K562 (cell line): Measurements from ENCODE around the gene APC2. TPM values are rescaled to one million over a fixed set of nuclear protein-coding genes. Genes with fewer than 3 reads are reported as not detected.

Source experiments
- CAMTA2 ChIP-seq: fragments of 250-450 bp; sonication (Bioruptor Pico); conservative IDR thresholded peaks from 2 replicates; pipeline ENCODE4 v1.5.1; 2022
- CTBP1 ChIP-seq: fragments of 450-650 bp; IDR thresholded peaks from 2 replicates; pipeline ENCODE4 v1.6.1; 2016; ENCODE audit warnings: borderline replicate concordance
- ELF2 ChIP-seq: fragments of 250-450 bp; sonication (Bioruptor Pico); IDR thresholded peaks from 2 replicates; pipeline ENCODE4 v1.5.0; 2021; ENCODE audit warnings: mild to moderate bottlenecking
- GATAD2A ChIP-seq: fragments of 450-650 bp; IDR thresholded peaks from 2 replicates; pipeline ENCODE4 v1.6.1; 2017
- ZNF239 ChIP-seq: fragments of 250-450 bp; sonication (Bioruptor Pico); IDR thresholded peaks from 2 replicates; pipeline ENCODE4 v1.4.0; 2020; ENCODE audit warnings: mild to moderate bottlenecking
- ZNF764 ChIP-seq: fragments of 250-450 bp; sonication (Bioruptor Pico); IDR thresholded peaks from 2 replicates; pipeline ENCODE4 v1.4.0; 2020; ENCODE audit warnings: low read depth, mild to moderate bottlenecking, moderate library complexity
- polyA plus RNA-seq, 8 experiments: library from polyadenylated mRNA; depleted of rRNA in 4 of 8; stranded (reverse) in 5 of 8; unstranded in 3 of 8; fragments of >200 nt; fragmentation: Nextera tagmentation in 2 of 8; fragmentation: Illumina TruSeq in 1 of 8; extraction: Ambion mirVana in 2 of 8; extraction: Trizol in 1 of 8; gene quantifications; 2 replicates each; pipeline versions ENCODE4 v1.2.1 to v1.2.3, GENCODE V29; 2011 to 2014; ENCODE audit warnings: inconsistent platforms in 1 of 8, missing spikeins in 1 of 8
- total RNA-seq, 7 experiments: library from RNA; depleted of rRNA in 6 of 7; stranded (reverse); fragments of >200 nt in 6 of 7; fragmentation: Illumina TruSeq in 2 of 7; extraction: Trizol in 2 of 7; gene quantifications; 2 replicates each; pipeline versions ENCODE4 v1.2.1 to v1.2.3, GENCODE V29; 2011 to 2021; ENCODE audit warnings: low replicate concordance in 1 of 7
- TF ChIP-seq, protein P1 (sequence below): fragments of 450-650 bp; IDR thresholded peaks from 2 replicates; pipeline ENCODE4 v1.7.1; 2018; ENCODE audit warnings: mild to moderate bottlenecking, low read depth; ENCODE audit not compliant: partially characterized antibody
- TF ChIP-seq, protein P2 (sequence below): sonication (generic); formaldehyde crosslinking; IDR thresholded peaks from 2 replicates; pipeline ENCODE4 v1.8.0; 2022; ENCODE audit warnings: missing genetic modification reagents, mild to moderate bottlenecking, borderline replicate concordance
- TF ChIP-seq, protein P3 (sequence below), 3 experiments: IDR thresholded peaks in 2 of 3; conservative IDR thresholded peaks in 1 of 3; 2 replicates each; pipeline ENCODE4 v1.5.1; 2011 to 2012; ENCODE audit warnings: low read length in 3 of 3, mild to moderate bottlenecking in 3 of 3, control low read depth in 2 of 3, improper control_type of control experiment in 1 of 3, inconsistent platforms in 1 of 3, low read depth in 1 of 3, mixed read lengths in 1 of 3, moderate library complexity in 1 of 3; ENCODE audit not compliant: insufficient read depth in 2 of 3
- TF ChIP-seq, protein P4 (sequence below): fragments of 450-650 bp; formaldehyde crosslinking; IDR thresholded peaks from 2 replicates; pipeline ENCODE4 v1.4.0; 2020; ENCODE audit warnings: mild to moderate bottlenecking, mixed read lengths
- TF ChIP-seq, protein P5 (sequence below): fragments of 450-650 bp; IDR thresholded peaks from 2 replicates; pipeline ENCODE4 v1.6.1; 2016
- TF ChIP-seq, protein P6 (sequence below): sonication (generic); formaldehyde crosslinking; IDR thresholded peaks from 2 replicates; pipeline ENCODE4 v1.8.0; 2022; ENCODE audit warnings: mild to moderate bottlenecking, low read depth, missing genetic modification reagents

The APC2 gene
- total and polyA plus RNA-seq, 9 of the 15 experiments (the other 6 are each of a cell fraction or from before 2014, with no cell fraction given) = 0.01 to 0.40 (median 0.05) TPM; not detected in 3

DNA sequence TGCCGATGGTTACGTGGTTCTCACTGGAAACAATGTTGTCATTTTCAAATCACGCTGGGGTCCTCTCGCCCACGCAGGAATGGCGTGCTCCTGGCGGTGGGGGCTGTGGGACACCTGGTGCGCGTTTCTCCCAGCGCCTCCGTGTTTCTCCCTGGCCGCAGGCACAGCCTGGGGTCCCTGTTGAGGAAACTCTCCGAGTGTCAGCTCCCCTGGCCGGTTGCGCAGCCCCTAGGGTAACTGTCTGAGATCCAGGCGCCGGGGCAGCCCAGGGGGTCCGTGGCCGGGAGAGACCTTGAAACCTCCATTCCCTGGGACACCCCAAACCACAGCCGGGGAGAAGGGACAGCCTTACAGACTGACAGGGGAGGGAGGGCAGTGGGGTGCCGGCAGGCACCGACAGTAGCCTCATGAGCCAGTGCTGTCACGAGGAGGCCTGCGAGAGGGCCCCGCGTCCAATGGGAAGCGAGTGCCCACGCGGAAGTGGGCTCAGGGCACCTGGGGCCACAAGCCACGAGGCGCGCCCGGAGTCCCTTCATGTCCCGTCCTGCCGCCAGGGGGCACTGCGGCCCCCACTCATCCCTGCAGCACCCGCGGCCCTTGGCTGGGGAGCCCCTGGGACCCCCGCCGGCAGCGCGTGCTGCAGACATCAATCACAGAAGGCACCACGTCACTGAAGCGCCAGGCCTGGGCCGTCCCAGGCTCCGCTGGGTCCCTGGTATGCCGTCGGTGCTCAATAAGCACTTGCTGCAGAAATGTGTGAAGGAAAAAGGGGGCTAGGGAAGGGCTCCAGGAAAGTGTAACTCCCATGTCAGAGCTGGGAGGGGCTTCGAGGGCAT, 53.4 kb downstream of the APC2 start (continued):
- TF ChIP-seq CAMTA2 (CRISPR knock-in tag) = 0 out of 2 replicates have a peak, but pooled peaks have one; percentile 22
- peak; percentile 80; the same call in 1 of the 2 replicates for TF ChIP-seq GATAD2A
- TF ChIP-seq ZNF239 (CRISPR knock-in tag) = 0 out of 2 replicates have a peak, but pooled peaks have one; percentile 23
- TF ChIP-seq, protein P1, sequence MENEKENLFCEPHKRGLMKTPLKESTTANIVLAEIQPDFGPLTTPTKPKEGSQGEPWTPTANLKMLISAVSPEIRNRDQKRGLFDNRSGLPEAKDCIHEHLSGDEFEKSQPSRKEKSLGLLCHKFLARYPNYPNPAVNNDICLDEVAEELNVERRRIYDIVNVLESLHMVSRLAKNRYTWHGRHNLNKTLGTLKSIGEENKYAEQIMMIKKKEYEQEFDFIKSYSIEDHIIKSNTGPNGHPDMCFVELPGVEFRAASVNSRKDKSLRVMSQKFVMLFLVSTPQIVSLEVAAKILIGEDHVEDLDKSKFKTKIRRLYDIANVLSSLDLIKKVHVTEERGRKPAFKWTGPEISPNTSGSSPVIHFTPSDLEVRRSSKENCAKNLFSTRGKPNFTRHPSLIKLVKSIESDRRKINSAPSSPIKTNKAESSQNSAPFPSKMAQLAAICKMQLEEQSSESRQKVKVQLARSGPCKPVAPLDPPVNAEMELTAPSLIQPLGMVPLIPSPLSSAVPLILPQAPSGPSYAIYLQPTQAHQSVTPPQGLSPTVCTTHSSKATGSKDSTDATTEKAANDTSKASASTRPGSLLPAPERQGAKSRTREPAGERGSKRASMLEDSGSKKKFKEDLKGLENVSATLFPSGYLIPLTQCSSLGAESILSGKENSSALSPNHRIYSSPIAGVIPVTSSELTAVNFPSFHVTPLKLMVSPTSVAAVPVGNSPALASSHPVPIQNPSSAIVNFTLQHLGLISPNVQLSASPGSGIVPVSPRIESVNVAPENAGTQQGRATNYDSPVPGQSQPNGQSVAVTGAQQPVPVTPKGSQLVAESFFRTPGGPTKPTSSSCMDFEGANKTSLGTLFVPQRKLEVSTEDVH = peak; percentile 53
- TF ChIP-seq, protein P2, sequence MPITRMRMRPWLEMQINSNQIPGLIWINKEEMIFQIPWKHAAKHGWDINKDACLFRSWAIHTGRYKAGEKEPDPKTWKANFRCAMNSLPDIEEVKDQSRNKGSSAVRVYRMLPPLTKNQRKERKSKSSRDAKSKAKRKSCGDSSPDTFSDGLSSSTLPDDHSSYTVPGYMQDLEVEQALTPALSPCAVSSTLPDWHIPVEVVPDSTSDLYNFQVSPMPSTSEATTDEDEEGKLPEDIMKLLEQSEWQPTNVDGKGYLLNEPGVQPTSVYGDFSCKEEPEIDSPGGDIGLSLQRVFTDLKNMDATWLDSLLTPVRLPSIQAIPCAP (CRISPR knock-in tag) = peak; percentile 79; the same call in 1 of the 2 replicates
- peak; percentile 60; the same call in 1 of the 2 replicates for TF ChIP-seq CTBP1
- TF ChIP-seq, protein P3, sequence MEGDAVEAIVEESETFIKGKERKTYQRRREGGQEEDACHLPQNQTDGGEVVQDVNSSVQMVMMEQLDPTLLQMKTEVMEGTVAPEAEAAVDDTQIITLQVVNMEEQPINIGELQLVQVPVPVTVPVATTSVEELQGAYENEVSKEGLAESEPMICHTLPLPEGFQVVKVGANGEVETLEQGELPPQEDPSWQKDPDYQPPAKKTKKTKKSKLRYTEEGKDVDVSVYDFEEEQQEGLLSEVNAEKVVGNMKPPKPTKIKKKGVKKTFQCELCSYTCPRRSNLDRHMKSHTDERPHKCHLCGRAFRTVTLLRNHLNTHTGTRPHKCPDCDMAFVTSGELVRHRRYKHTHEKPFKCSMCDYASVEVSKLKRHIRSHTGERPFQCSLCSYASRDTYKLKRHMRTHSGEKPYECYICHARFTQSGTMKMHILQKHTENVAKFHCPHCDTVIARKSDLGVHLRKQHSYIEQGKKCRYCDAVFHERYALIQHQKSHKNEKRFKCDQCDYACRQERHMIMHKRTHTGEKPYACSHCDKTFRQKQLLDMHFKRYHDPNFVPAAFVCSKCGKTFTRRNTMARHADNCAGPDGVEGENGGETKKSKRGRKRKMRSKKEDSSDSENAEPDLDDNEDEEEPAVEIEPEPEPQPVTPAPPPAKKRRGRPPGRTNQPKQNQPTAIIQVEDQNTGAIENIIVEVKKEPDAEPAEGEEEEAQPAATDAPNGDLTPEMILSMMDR (IDR thresholded peaks at IDR 0.05 in 2 of 3, conservative IDR thresholded peaks at IDR 0.05 in 1 of 3; ENCODE audit: insufficient read depth in 2 of 3, low read depth in 1 of 3, low read length in 3 of 3) = peak; percentile 76 to 96 (median 81)
- 0 out of 2 replicates have a peak, but pooled peaks have one; percentile 34 for TF ChIP-seq ZNF764 (CRISPR knock-in tag)
- TF ChIP-seq, protein P4, sequence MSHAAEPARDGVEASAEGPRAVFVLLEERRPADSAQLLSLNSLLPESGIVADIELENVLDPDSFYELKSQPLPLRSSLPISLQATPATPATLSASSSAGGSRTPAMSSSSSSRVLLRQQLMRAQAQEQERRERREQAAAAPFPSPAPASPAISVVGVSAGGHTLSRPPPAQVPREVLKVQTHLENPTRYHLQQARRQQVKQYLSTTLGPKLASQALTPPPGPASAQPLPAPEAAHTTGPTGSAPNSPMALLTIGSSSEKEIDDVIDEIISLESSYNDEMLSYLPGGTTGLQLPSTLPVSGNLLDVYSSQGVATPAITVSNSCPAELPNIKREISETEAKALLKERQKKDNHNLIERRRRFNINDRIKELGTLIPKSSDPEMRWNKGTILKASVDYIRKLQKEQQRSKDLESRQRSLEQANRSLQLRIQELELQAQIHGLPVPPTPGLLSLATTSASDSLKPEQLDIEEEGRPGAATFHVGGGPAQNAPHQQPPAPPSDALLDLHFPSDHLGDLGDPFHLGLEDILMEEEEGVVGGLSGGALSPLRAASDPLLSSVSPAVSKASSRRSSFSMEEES = peak; percentile 21; the same call in 1 of the 2 replicates
- TF ChIP-seq ELF2 (CRISPR knock-in tag) = peak; percentile 89
- TF ChIP-seq, protein P5, sequence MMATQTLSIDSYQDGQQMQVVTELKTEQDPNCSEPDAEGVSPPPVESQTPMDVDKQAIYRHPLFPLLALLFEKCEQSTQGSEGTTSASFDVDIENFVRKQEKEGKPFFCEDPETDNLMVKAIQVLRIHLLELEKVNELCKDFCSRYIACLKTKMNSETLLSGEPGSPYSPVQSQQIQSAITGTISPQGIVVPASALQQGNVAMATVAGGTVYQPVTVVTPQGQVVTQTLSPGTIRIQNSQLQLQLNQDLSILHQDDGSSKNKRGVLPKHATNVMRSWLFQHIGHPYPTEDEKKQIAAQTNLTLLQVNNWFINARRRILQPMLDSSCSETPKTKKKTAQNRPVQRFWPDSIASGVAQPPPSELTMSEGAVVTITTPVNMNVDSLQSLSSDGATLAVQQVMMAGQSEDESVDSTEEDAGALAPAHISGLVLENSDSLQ = peak; percentile 79; the same call in 1 of the 2 replicates
- TF ChIP-seq, protein P6, sequence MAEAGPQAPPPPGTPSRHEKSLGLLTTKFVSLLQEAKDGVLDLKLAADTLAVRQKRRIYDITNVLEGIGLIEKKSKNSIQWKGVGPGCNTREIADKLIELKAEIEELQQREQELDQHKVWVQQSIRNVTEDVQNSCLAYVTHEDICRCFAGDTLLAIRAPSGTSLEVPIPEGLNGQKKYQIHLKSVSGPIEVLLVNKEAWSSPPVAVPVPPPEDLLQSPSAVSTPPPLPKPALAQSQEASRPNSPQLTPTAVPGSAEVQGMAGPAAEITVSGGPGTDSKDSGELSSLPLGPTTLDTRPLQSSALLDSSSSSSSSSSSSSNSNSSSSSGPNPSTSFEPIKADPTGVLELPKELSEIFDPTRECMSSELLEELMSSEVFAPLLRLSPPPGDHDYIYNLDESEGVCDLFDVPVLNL (CRISPR knock-in tag) = 0 out of 2 replicates have a peak, but pooled peaks have one; percentile 18
